LNCAP (cell line): ENCODE measurements around the gene SORCS2.

Experiments used
- CTCF ChIP-seq: fragments of 450-650 bp; IDR thresholded peaks from 2 replicates; pipeline ENCODE4 v1.5.1; 2017; ENCODE audit warnings: mild to moderate bottlenecking

SORCS2 gene

GRCh38 chr4:7326306-7326692 lies 134.0 kb downstream of the SORCS2 start:
- TF ChIP-seq CTCF = no peak

GRCh38 chr4:7326693-7327340 lies 134.5 kb downstream of the SORCS2 start:
- no peak for TF ChIP-seq CTCF

- no peak for TF ChIP-seq CTCF
Measured at GRCh38 chr4:7327341-7327885, 135.1 kb downstream of the SORCS2 start.

GRCh38 chr4:7328162-7328912 lies 136.0 kb downstream of the SORCS2 start:
- no peak for TF ChIP-seq CTCF

- no peak for TF ChIP-seq CTCF
Measured at GRCh38 chr4:7328913-7329638, 136.7 kb downstream of the SORCS2 start.

GRCh38 chr4:7330031-7330596 lies 137.8 kb downstream of the SORCS2 start:
- no peak for TF ChIP-seq CTCF

- no peak for TF ChIP-seq CTCF
Measured at GRCh38 chr4:7330811-7331681, 138.7 kb downstream of the SORCS2 start.
